ES-I3 (cell line): ENCODE measurements around the gene CANX.

Experiments used
- H3K36me3 ChIP-seq: 2 replicates; pipeline ENCODE4 v1.6.1; 2013; ENCODE audit warnings: mild to moderate bottlenecking, low read length, control low read depth, moderate library complexity; ENCODE audit not compliant: insufficient read depth
- H3K4me1 ChIP-seq: 2 replicates; pipeline ENCODE4 v1.6.1; 2013; ENCODE audit warnings: mild to moderate bottlenecking, control low read depth, low read length; ENCODE audit not compliant: insufficient read depth
- H3K9ac ChIP-seq: 2 replicates; pipeline ENCODE4 v1.6.1; 2013; ENCODE audit warnings: low read depth, mild to moderate bottlenecking, low read length, moderate library complexity
- H3K9me3 ChIP-seq: 2 replicates; pipeline ENCODE4 v1.6.1; 2013; ENCODE audit warnings: mild to moderate bottlenecking, low read length, moderate library complexity; ENCODE audit not compliant: control insufficient read depth, insufficient read depth

The CANX gene

DNA sequence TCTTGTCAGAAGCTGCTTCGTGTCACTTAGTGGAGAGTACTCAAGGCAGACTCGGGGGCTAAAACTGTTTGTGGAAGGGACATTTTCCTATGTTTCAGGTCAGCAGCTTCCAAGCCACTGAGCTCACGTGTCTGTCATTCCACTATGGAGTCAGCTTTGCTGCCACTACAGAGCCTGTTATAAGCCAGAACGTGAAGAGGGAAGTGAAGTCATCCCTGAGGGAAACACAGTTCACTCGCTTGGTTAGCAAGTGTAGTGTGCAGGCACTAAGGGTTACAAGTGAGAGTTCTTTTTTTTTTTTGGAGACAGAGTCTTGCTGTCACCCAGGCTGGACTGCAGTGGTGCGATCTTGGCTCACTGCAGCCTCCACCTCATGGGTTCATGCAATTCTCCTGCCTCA is 70.5 kb downstream of the CANX start:
- H3K36me3 ChIP-seq: peaks cover 15% of the 10 kb centered on the region

DNA sequence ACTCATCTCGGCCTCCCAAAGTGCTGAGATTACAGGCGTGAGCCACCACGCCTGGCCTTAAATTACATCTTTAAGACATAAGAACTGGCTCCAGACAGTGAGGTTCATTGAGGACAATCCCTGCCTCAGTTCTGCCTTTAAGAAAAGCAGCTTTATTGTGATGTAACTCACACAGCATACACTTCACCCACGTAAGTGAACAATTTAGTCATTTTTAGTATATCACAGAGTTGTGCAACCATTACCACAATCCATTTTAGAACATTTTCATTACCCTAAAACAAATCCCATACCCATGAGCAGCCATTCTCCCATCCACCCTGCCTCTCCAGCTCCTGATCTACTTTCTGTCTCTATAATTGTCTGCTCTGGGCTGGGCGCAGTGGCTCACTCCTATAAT is 71.0 kb downstream of the CANX start:
- Histone ChIP-seq H3K9ac (no peak overlapping the region), H3K9me3 (no peaks in the 10 kb centered on the region), H3K4me1 (peaks cover 19% of the 10 kb centered on the region), H3K36me3 (peaks cover 15% of the 10 kb centered on the region)

More for the DNA sequence above, 70.5 kb downstream of the CANX start:
- H3K4me1 ChIP-seq: peaks cover 19% of the 10 kb centered on the region
- H3K9me3 ChIP-seq: no peaks in the 10 kb centered on the region
- no peak overlapping the region for H3K9ac ChIP-seq

DNA sequence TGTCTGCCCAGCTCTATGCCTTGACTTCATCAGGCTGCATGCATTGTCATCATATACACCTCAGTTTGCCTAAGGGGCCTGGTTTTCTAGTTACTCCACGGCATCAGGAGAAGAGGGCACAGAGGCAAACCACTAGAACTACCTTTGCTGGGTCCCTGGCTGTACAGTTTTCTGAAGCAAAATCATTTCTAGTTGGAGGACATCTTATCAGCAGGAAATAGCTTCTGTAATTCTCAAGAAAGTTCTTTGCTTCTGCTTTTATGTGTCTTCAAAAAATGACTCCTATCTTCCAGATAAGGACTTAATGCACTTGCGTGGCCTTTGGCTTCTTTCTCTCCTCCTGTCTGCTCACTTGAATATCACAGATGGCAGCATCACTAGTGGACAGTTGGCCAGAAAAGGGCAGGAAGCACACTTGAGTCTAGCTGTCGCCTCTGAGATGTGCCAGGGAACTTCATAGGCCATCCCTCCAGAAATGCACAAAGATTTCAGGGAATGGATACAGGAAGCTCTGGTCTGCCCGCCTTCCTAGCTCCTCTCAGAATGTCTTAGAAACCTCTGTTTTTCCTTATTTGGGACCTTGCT is 72.6 kb downstream of the CANX start:
- H3K36me3 ChIP-seq: peaks cover 24% of the 10 kb centered on the region

DNA sequence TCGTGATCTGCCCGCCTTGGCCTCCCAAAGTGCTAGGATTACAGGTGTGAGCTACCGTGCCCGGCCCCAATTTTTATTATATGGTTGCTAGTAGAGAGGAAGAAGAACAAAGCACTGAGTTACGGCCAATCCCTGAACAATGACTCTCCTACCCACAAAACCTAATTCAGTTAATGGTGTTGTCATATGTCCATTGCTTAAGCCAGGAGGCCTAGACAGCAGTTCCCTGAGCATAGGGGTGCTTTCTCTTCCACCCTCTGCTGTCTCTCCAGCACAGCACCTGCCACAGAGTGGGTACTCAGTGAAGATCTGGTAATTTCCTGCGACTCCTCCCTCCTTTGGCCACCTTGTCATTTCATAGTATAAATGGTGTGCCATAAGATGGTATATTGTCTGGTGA is 73.6 kb downstream of the CANX start:
- Histone ChIP-seq H3K9me3 (no peaks in the 10 kb centered on the region), H3K4me1 (no peaks in the 10 kb centered on the region), H3K36me3 (peaks cover 24% of the 10 kb centered on the region), H3K9ac (no peak overlapping the region)

More for the DNA sequence above, 72.6 kb downstream of the CANX start:
- Histone ChIP-seq H3K9ac (no peak overlapping the region), H3K4me1 (peaks cover 3% of the 10 kb centered on the region; the same call in 1 of the 2 replicates), H3K9me3 (no peaks in the 10 kb centered on the region)

DNA sequence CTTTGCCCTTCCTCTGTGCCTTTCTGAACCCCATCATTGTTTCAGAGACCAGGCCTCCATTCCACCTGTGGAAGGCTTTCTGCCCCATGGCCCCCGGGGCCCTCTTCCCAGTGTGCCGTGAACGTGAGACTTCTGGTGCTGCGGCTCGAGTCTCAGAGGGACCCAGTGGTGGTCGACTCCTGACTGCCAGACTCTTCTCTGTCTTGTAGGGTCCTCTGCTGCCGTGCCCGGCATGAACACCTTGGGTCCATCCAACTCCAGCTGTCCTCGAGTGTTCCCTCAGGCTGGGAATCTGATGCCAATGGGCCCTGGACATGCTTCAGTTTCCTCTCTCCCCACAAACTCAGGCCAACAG is 74.9 kb downstream of the CANX start:
- no peaks in the 10 kb centered on the region for H3K9me3 ChIP-seq
- H3K9ac ChIP-seq: no peak overlapping the region
- no peaks in the 10 kb centered on the region for H3K4me1 ChIP-seq
- H3K36me3 ChIP-seq: peaks cover 24% of the 10 kb centered on the region

DNA sequence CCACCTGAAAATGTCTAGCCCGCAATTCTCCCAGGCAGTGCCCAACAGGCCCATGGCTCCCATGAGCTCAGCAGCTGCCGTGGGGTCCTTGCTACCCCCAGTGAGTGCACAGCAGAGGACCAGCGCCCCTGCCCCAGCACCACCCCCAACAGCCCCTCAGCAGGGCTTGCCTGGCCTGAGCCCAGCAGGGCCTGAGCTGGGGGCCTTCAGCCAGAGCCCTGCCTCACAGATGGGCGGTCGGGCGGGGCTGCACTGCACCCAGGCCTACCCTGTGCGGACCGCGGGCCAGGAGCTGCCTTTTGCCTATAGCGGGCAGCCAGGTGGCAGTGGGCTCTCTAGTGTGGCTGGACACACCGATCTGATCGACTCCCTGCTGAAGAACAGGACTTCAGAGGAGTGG is 75.7 kb downstream of the CANX start:
- no peaks in the 10 kb centered on the region for H3K9me3 ChIP-seq
- H3K4me1 ChIP-seq: no peaks in the 10 kb centered on the region
- peaks cover 20% of the 10 kb centered on the region for H3K36me3 ChIP-seq

DNA sequence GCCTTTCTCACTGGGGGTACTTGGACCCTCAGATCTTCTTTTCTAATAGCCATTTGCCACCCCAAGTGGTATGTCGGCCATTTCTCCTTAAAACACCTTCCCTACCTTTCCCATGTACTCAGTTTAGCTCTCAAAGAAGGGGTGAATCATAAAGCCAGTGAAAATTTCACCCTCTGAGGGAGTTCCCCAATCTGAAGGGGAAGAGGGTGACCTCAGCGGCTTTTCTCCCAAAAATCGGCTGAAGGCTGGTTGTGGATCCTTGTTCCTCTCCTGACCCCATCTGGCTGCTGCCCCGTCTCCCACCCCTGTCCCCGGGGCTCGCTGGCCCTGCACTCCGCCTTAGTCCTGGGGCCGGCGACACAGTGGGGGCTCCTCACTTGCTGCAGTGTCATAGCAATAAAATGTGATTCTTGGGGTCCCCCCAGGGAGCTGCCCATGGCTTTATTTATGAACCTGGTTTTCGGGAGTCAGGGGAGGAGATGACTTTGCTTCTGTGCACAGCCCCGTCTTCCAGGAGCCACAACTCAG is 77.7 kb downstream of the CANX start:
- Histone ChIP-seq H3K9me3 (no peaks in the 10 kb centered on the region), H3K9ac (no peak overlapping the region), H3K36me3 (peaks cover 12% of the 10 kb centered on the region; the same call in 1 of the 2 replicates), H3K4me1 (no peaks in the 10 kb centered on the region)

More for the DNA sequence above, 75.7 kb downstream of the CANX start:
- H3K9ac ChIP-seq: no peak overlapping the region

DNA sequence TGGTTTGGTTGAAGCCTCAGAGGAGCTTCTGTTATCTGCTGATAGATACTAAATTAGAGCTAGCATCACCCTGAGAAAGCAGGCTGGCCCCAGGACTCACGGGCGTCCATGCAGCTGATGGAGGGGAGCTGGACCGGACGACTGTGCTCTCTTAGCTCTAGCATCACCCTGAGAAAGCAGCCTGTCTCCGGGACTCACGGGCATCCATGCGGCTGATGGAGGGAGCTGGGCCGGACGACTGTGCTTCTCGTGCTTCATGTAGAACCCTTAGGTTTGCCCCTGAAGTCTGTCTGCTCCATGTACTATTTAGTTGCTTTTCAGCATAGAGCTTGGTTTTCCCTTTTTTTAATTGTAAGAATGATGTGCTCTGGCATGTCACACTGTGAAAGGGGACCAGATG is 78.7 kb downstream of the CANX start:
- Histone ChIP-seq H3K4me1 (no peaks in the 10 kb centered on the region), H3K9ac (no peak overlapping the region), H3K36me3 (peaks cover 9% of the 10 kb centered on the region; the same call in 1 of the 2 replicates), H3K9me3 (no peaks in the 10 kb centered on the region)

DNA sequence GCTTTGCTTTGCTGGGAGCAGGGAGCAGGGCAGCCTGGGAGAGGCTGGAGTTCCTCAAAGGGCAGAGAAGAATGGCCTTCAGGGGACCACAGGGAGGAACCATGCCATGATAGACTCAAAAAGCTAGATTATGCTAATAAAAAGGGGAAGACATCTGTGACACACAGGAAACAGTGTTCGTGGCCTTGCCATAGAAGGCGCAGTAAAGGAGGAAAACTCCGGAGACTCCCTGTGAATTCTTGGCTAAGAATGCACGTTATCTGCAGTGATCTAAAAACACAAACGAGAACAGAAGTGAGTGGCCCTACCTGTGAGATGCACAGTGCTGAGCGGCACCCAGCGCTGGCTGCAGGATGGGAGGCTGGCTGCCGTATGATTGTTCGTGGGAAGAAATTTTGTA is 79.1 kb downstream of the CANX start:
- Histone ChIP-seq H3K9me3 (no peaks in the 10 kb centered on the region), H3K4me1 (no peaks in the 10 kb centered on the region), H3K9ac (no peak overlapping the region), H3K36me3 (peaks cover 9% of the 10 kb centered on the region; the same call in 1 of the 2 replicates)

DNA sequence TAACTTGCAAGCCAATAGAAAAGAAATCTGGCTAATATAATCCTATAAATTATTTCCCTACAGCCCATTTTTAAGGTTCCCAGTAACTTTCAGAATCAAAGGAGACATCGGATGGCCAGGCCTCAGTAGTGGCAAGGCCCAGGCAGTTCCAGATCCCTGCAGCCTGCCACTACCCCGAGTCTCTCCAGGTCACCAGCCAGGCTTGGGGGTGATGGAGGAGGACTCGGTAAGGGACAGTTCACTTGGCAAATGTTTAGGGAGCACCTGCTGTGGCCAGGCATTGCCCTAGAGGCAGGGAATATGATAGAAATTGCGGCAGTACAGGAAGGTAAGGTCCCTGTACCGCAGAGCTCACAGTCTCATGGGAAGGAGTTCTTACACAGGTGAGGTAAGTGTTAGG is 79.8 kb downstream of the CANX start:
- H3K36me3 ChIP-seq: peaks cover 9% of the 10 kb centered on the region; the same call in 1 of the 2 replicates
- H3K9me3 ChIP-seq: no peaks in the 10 kb centered on the region
- no peaks in the 10 kb centered on the region for H3K4me1 ChIP-seq
- no peak overlapping the region for H3K9ac ChIP-seq

DNA sequence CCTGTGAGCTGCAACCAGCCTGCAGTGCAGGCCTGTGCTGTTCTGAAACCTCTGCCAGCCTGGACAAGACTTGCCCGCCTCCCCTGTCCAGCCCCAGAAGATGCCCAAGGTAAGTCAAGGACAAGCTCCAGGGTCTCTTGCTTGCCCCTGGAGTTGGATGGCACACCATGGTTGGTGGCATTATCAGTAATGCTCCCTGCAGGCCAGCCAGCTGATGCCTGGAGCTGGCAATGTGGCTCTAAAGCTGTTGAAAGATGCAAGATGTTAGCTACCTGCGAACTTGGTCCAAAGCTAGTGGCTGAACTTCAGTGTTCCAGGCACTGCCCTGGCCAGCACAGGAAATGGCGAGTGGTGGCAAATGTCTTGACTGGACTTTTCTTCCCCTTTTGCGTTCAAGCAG is 81.1 kb downstream of the CANX start:
- no peaks in the 10 kb centered on the region for H3K4me1 ChIP-seq
- H3K36me3 ChIP-seq: peaks cover 9% of the 10 kb centered on the region; the same call in 1 of the 2 replicates
- no peaks in the 10 kb centered on the region for H3K9me3 ChIP-seq
- H3K9ac ChIP-seq: no peak overlapping the region

DNA sequence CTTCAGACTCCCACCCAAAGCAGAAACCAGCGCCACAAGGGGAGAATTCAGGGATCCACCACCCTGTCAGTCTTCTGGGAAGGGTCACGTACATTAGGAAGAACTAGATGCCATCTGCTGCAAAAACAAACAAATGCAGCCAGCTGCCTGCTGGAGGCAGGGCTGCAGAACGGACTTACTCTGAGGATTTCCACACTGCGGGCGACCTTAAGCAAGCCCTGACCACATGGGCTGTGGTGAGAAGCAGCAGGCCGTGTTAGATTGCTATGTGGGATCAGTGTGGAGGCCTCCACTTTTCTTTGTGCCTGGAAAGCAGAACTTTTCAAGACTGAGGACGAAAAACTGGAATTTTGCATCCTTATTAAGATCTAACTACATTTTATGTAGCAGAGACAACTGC is 81.6 kb downstream of the CANX start:
- Histone ChIP-seq H3K4me1 (no peaks in the 10 kb centered on the region), H3K9ac (no peak overlapping the region), H3K36me3 (peaks cover 9% of the 10 kb centered on the region; the same call in 1 of the 2 replicates), H3K9me3 (no peaks in the 10 kb centered on the region)
